GM12801 (cell line): ENCODE results near the gene PTPN18.

Experiments
- TF ChIP-seq, protein P1 (sequence below): IDR thresholded peaks from one replicate; pipeline ENCODE4 v1.5.1; 2011; ENCODE audit warnings: control low read depth; ENCODE audit not compliant: insufficient read length; ENCODE audit errors: extremely low read depth

Gene PTPN18

DNA sequence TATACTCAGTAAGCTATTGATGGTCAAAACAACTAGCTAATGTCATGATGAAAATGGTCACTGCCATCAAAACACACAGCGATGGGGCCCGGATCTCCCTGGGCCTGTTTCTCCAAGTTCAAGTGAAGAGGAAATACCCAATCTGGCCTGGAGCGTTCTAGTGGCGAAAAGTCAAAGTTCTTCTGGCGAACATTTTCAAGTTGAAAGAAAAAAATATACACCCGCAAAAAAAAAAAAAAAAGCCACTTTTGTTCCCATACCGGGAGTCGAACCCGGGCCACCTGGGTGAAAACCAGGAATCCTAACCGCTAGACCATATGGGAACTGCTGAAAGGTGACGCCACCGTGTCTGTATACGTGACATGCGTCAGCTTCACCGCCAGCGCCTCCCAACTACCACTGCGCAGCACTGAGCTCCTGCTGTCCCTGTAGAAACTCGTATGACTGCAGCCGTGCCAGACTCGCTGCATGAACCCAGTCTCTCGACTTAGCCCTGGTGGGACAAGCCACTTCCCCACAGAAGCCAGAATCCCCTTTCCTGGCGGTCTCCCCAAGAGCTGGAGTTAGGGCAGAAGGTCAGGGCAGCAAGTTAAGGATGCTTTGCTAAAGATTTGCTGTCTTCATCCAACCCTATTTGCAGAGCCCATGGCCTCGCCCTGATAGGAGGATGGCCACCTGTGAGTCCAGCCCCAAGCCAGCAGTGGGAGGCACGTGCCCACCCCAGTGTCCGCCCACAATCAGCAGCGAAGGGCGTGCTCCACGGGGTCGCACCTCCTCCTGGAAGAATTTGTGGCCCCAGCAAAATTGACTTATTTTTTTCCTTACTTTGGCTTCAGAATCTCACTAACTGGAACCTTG is 18.8 kb upstream of the PTPN18 start:
- TF ChIP-seq, protein P1, sequence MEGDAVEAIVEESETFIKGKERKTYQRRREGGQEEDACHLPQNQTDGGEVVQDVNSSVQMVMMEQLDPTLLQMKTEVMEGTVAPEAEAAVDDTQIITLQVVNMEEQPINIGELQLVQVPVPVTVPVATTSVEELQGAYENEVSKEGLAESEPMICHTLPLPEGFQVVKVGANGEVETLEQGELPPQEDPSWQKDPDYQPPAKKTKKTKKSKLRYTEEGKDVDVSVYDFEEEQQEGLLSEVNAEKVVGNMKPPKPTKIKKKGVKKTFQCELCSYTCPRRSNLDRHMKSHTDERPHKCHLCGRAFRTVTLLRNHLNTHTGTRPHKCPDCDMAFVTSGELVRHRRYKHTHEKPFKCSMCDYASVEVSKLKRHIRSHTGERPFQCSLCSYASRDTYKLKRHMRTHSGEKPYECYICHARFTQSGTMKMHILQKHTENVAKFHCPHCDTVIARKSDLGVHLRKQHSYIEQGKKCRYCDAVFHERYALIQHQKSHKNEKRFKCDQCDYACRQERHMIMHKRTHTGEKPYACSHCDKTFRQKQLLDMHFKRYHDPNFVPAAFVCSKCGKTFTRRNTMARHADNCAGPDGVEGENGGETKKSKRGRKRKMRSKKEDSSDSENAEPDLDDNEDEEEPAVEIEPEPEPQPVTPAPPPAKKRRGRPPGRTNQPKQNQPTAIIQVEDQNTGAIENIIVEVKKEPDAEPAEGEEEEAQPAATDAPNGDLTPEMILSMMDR = no peak

DNA sequence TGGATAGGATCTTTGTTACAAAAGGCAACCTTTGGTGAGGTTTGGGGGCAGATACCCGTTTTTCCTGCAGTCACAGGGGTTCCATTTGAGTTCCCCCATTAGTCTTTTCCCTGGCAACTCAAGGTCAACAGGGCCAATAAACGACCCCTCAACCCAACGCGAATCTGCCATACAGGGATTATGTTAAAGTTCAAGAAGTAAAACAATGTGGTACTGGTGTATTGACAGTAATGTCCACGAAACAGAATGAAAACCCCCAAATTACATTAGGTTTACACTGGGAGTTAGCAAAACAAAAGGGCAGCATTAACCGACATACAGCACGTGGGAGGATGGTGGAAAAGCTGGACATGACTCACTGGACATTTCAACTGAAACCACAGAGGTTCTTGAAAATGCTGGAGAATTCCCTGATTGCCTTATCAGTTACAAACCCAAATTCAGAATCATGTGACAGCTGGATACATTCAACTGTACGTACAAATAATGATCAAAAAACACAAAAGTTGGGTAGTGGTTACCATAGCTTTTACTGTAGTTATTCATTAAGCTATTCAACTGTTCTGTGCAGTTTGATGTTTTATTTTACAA is 18.0 kb upstream of the PTPN18 start:
- TF ChIP-seq, protein P1 = no peak

DNA sequence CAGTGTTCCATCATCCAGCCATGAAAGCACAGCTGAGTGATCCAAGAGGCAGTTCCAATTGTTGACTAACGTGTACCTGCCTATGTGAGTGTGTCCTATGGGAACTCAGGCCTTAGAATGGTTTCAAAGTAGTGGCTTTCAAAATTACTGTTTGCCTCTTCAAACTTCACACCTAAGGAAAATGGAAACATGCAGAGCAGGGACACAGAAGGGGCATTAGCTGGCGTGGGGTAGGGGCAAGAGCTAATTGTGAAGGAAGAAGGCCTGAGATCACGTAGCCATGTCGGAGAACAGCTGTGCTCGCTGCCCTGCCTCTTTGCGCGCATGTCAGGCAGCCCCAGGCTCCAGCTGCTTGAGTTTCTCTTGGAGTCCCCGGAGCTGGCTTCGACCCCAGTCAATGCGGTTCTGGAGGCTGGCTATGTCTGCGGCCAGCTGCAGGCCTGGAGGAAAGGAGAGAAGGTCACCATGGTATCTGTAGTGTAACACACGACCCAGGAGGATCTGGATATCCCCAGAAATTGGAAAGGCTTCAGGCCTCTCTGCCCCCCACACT is 17.0 kb upstream of the PTPN18 start:
- TF ChIP-seq, protein P1 = no peak

DNA sequence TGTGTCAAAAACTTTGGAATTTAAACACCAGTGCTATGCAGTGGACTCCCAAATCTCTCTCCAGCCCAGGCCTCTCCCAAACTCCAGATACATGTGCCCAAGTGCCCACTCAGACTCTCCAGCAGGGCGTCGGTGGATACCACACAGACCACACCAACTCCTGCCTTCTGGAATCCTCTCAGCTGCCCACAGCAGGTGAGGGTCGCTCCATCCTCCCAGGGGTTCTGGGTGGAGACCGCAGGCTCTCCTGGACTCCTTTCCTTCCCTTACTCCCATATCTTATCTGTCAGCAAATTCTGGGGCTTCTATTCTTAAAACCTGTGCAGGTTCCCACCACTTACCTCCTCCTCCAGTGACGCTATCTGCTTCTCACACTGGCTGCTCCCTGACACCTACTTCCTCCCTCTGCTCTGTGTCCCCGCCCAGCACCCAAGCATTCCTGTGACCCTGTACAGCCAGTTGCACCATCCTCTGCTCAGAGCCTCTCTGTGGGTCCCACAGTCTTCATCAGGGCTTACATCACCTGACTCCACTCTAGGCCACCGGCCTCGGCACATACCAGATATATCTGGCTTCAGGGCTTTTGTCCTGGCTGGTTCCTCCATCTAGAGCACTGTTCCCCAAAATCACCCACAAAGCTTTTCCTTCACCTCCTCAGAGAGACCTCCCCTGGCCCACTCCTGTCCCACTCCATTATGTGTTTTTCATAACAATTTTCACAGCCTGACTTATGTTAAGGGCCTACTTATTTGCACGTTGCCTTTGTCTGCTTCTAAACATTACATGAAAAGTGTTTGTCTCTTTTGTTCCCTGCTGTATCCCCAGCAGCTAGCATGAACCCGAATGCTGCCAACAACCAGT is 15.7 kb upstream of the PTPN18 start:
- TF ChIP-seq, protein P1 = no peak

DNA sequence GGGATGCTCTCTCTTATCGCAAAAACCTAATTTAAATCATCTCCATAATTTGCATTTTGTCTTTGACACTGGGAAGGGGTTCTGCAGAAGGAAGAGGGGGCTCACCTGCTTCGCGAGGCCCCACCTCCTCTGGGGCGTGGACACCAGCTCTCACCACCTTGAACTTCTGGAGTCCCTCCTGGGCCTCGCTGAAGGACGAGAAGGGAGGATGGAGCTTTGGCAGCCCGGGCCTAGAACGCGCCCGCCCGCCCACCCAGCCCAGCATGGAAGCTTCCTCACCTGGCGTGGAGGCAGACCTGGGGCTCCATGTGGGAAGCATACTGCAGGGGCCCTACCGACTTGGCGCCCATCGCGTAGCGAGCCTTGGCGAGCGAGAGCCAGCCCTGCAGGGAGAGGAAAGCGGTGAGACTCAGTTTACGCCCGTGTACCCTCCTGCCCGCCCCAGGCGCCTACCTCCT is 14.3 kb upstream of the PTPN18 start:
- TF ChIP-seq, protein P1 = no peak

DNA sequence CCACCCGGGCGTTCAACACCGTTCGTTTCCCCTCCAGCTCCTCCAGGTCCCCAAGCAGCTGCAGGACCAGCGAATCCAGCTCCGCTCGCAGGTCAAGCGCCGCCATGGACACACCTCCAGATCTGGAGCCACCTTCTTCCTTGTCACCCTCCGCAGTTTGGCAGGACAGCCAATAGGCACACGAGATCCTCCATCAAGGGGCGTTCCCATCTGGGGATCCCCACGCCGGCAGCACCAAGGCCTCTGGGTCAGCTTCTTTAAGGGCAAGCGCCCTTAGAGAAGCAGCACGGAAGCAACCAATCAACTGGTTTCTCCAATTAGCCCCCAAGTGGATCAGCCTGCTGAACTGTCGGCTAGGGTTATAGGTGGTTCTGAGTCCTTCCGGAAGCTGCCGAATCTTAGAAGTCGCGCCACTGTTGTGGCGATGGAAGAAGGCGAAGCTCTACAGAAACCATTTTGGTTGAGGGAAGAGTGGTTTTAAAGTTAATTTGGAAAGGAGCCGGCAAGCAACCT is 13.8 kb upstream of the PTPN18 start:
- TF ChIP-seq, protein P1 = no peak
